A673 (cell line): Measurements from ENCODE around the gene CHRND. TPM values are rescaled to one million over a fixed set of nuclear protein-coding genes. Genes with fewer than 3 reads are reported as not detected.

Experiments used
- BruUV-seq: library from RNA; stranded (reverse); fragments of 400-500 nt; replicated peaks from 2 replicates; lab custom pipeline; 2021; lab: Mats Ljungman, UMichigan
- CTCF ChIA-PET: fragments of 300-600 bp; sonication (Branson Sonifier 250); formaldehyde crosslinking; loops from one replicate; lab custom pipeline; 2022; ENCODE audit warnings: antibody characterized with exemption; lab: Charles Lee
- POLR2A ChIA-PET: fragments of 300-600 bp; sonication (Branson Sonifier 250); formaldehyde crosslinking; loops from one replicate; lab custom pipeline; 2022; ENCODE audit warnings: antibody characterized with exemption; ENCODE audit not compliant: low non-redundant PET; lab: Charles Lee
- DNase-seq: peaks from one replicate; pipeline ENCODE4 v3.0.0-alpha.2; 2015; ENCODE audit warnings: low spot score
- H3K27ac ChIP-seq: fragments of 200-600 bp; sonication (generic); 2 replicates; pipeline ENCODE4 v1.5.1; 2016; ENCODE audit warnings: mixed run types, low read depth, mild to moderate bottlenecking, mixed read lengths, antibody characterized with exemption, low read length; ENCODE audit not compliant: poor library complexity, severe bottlenecking
- H3K27me3 ChIP-seq: fragments of 200-600 bp; sonication (generic); replicated peaks from 2 replicates; pipeline ENCODE4 v1.6.1; 2017; ENCODE audit warnings: mixed run types, low read depth, mild to moderate bottlenecking, mixed read lengths, antibody characterized with exemption, low read length; ENCODE audit not compliant: insufficient read depth, poor library complexity
- H3K36me3 ChIP-seq: fragments of 200-600 bp; sonication (generic); 2 replicates; pipeline ENCODE4 v1.6.1; 2016; ENCODE audit warnings: mixed run types, mild to moderate bottlenecking, mixed read lengths, antibody characterized with exemption, low read length; ENCODE audit not compliant: insufficient read depth, poor library complexity, severe bottlenecking
- H3K4me1 ChIP-seq: fragments of 200-600 bp; sonication (generic); 2 replicates; pipeline ENCODE4 v1.6.1; 2017; ENCODE audit warnings: mixed run types, mild to moderate bottlenecking, mixed read lengths, antibody characterized with exemption, low read length; ENCODE audit not compliant: insufficient read depth, poor library complexity, severe bottlenecking
- H3K4me3 ChIP-seq: fragments of 200-600 bp; sonication (generic); 2 replicates; pipeline ENCODE4 v1.5.1; 2016; ENCODE audit warnings: low read depth, mixed run types, mild to moderate bottlenecking, mixed read lengths, low read length; ENCODE audit not compliant: poor library complexity, severe bottlenecking
- H3K9me3 ChIP-seq: fragments of 200-600 bp; sonication (generic); 2 replicates; pipeline ENCODE4 v1.6.1; 2016; ENCODE audit warnings: mixed run types, low read depth, mild to moderate bottlenecking, mixed read lengths, antibody characterized with exemption, low read length; ENCODE audit not compliant: poor library complexity, severe bottlenecking
- CTCF ChIP-seq: fragments of 300-800, 200-600 bp; sonication (generic); conservative IDR thresholded peaks from 2 replicates; pipeline ENCODE4 v1.5.1; 2017; ENCODE audit warnings: low read depth, mild to moderate bottlenecking, antibody characterized with exemption, low read length, moderate library complexity, mixed read lengths
- EZH2 ChIP-seq: fragments of 200-600 bp; sonication (generic); IDR thresholded peaks from 2 replicates; pipeline ENCODE4 v1.6.1; 2017; ENCODE audit warnings: borderline replicate concordance, low read depth, mild to moderate bottlenecking, mixed read lengths, antibody characterized with exemption, low read length; ENCODE audit not compliant: poor library complexity, severe bottlenecking
- intact Hi-C: fragments of 100-400 bp; cut with micrococcal nuclease; formaldehyde crosslinking; loops from one replicate; pipeline ENCODE4 v1.10.0; 2022; ENCODE audit not compliant: unreplicated experiment
- total RNA-seq: library from RNA; stranded (reverse); gene quantifications from 2 replicates; pipeline ENCODE4 v1.2.3, GENCODE V29; 2021

Gene CHRND
- total RNA-seq, 1 experiment from 2014 or later = not detected

GRCh38 chr2:232498452-232498851 lies 27.5 kb upstream of the CHRND start:
- Histone ChIP-seq H3K27ac (no peak overlapping the region), H3K9me3 (no peaks in the 10 kb centered on the region), H3K36me3 (no peaks in the 10 kb centered on the region), H3K27me3 (peaks cover 3% of the 10 kb centered on the region), H3K4me1 (peaks cover 8% of the 10 kb centered on the region), H3K4me3 (no peak overlapping the region)
- no peak for TF ChIP-seq CTCF
- TF ChIP-seq EZH2 = no peak
- intact Hi-C loops = no loop called here
- ChIA-PET CTCF (no interaction called here), POLR2A (no interaction called here)
- no peak for DNase-seq
- BruUV-seq = no TSS peak

- no TSS peak for BruUV-seq
- TF ChIP-seq EZH2 = no peak
- no peak for TF ChIP-seq CTCF
- ChIA-PET CTCF (no interaction called here), POLR2A (no interaction called here)
- no peak for DNase-seq
- intact Hi-C loops = no loop called here
- Histone ChIP-seq H3K27ac (no peak overlapping the region), H3K36me3 (no peaks in the 10 kb centered on the region), H3K27me3 (peaks cover 16% of the 10 kb centered on the region), H3K4me1 (peaks cover 8% of the 10 kb centered on the region), H3K9me3 (no peaks in the 10 kb centered on the region), H3K4me3 (no peak overlapping the region)
Measured at GRCh38 chr2:232501331-232501771, 24.6 kb upstream of the CHRND start.

GRCh38 chr2:232501794-232502390 lies 24.1 kb upstream of the CHRND start:
- H3K4me1 ChIP-seq = peaks cover 8% of the 10 kb centered on the region
- no peak overlapping the region for H3K4me3 ChIP-seq
- H3K9me3 ChIP-seq = no peaks in the 10 kb centered on the region
- CTCF ChIA-PET = no interaction called here
- no peak for DNase-seq
- POLR2A ChIA-PET = no interaction called here
- BruUV-seq = no TSS peak
- intact Hi-C loops = no loop called here
- H3K27ac ChIP-seq = no peak overlapping the region
- TF ChIP-seq EZH2 = no peak
- TF ChIP-seq CTCF = no peak
- H3K27me3 ChIP-seq = peaks cover 16% of the 10 kb centered on the region
- no peaks in the 10 kb centered on the region for H3K36me3 ChIP-seq
